GM19468 (cell line): ENCODE results near the gene AP4M1.

Source experiments
- ATAC-seq: cut with Tn5 transposase; IDR thresholded peaks from one replicate; pipeline ENCODE4 v1.9.1; 2021; ENCODE audit warnings: mild to moderate bottlenecking, moderate library complexity, moderate number of reproducible peaks; ENCODE audit not compliant: unreplicated experiment; ENCODE audit errors: extremely low read depth

AP4M1 gene

DNA sequence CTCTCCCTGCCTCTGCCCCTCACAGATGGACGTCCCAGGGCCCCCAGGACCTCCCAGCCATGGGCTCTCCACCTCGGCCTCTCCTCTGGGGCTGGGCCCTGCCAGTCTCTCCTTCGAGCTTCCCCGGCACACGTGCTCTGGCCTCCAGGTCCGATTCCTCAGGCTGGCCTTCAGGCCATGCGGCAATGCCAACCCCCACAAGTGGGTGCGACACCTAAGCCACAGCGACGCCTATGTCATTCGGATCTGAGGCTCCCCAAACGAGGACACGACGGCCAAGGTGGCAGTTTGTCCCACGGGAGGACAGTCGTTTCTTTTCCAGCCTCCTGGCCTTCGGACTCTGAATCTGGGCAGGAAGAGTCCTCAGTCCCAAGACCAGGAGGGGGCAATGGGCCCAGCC lies 5.2 kb downstream of the AP4M1 start:
- ATAC-seq = no peak

DNA sequence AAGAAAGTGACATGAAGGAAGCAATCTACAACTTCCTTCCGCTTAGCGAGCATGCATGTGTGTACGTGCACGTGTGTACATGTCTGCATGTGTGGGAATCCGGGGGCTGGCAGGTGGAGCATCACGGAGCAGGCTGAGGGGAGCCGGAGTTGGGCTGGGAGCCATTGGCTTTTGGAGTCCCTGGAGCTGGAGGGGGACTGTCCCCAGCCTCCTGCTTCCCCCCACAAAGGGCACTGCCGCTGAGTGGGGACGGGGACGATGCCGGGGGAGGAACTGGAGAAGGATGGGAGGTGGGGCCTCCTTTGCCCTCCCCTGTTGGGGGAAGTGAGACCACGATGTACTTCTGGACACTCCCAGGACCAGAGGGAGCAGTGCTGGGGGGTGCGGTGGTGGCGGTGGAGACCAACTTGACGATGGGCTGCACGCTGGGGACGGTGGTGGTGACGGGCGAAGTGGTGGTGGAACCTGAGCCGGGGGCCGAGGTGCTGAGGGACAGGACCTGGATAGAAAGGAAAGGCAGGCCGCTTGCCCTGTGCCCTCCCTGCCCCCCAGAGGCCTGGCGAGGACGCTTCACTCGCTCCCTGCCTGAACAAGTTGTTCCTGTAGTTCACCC lies 5.8 kb downstream of the AP4M1 start:
- ATAC-seq = no peak

DNA sequence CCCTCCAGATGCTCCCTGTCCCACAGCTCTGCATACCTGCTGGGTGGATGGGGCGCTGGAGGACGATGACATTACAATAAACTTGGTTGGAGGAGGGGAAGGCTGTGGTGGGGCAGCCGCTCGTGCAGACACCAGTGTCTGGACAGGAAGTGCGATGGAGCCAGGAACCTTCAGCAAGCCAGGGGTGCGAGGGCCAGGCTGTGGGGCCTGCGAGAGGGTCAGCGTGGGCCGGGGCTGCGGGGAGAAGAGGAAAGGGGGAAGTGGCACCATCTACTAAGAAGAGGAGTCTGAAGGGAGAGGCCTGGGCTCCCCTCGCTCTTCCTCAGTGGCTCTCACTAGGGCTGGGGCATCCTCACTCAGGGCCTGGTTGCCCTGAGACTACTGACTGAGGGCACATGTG lies 6.4 kb downstream of the AP4M1 start:
- no peak for ATAC-seq

DNA sequence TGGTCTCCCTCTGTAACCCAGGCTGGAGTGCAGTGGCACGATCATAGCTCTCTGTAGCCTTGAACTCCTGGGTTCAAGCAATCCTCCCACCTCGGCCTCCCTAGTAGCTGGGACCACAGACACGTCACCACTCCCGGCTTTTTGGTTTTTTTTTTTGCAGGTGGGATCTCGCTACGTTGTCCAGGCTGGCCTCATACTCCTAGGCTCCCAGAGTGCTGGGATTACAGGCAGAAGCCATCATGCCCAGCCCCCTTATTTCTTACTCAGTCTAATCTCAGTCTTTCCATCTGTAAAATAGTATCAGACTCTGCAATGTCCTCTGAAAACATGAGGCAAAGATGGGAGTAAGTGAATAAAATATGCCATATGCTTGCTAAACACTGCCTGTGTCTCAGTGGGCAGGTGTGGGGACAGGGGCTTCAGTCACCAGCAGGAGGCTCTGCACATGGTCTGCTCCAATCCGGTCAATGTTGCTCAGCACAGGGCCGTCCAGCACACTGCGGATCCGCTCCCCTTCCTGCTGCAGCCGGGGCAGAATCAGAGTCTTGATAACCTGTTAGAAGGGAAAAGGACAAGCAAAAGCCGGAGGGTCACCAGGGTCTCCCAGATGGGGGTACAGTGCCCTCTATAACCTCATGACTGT lies 8.2 kb downstream of the AP4M1 start:
- ATAC-seq = no peak

DNA sequence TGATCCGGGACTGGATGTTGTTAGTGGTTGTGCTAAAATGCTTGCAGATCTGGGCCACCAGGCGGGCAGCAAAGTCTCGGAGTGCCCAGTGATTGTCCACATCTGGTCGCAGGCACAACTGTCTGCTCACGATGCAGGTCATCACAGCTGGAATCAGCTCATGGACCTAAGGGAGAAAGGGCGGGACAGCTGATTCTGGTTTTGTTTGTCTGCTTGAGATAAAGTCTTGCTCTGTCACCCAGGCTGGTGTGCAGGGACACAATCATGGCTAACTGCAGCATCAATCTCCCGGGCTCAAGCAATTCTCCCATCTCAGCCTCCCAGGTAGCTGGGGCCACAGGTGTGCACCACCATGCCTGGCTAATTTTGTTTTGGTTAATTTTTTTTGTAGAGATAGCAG lies 9.7 kb downstream of the AP4M1 start:
- no peak for ATAC-seq

DNA sequence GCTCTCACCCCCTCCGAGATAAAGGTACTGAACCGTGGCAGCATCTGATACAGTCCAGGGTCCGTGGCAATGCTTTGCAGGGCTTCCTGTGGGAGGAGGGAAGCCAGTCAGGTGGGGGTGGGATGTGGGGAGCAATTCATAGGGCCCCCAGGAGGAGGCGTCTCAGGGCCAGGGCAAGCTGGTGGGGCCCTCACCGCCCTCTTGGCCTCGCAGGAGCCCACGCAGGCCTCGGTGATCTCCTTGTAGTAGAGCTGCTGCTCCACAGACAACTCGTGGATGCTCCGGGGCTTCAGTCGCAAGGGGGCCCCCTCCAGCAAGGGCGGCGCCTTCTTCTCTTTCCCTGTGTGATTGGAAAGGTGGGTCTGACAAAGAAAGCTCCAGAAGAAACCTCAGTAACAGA lies 10.5 kb downstream of the AP4M1 start:
- ATAC-seq = no peak

DNA sequence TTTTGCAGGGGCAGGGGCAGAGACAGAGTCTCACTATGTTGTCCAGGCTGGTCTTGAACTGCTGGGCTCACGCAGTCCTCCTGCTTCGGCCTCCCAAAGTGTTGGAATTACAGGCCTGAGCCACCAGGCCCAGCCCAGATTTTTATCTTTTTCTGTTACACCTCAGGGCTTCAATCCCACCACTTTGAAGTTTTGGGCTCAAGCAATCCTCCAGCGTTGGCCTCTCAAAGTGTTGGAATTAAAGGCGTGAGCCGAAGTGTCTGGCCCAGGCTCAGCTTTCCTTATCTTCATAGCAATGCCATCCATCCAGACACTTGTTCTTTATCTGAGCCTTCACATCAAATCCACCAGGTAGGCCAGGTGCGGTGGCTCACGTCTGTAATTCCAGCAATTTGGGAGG lies 13.6 kb downstream of the AP4M1 start:
- no peak for ATAC-seq

DNA sequence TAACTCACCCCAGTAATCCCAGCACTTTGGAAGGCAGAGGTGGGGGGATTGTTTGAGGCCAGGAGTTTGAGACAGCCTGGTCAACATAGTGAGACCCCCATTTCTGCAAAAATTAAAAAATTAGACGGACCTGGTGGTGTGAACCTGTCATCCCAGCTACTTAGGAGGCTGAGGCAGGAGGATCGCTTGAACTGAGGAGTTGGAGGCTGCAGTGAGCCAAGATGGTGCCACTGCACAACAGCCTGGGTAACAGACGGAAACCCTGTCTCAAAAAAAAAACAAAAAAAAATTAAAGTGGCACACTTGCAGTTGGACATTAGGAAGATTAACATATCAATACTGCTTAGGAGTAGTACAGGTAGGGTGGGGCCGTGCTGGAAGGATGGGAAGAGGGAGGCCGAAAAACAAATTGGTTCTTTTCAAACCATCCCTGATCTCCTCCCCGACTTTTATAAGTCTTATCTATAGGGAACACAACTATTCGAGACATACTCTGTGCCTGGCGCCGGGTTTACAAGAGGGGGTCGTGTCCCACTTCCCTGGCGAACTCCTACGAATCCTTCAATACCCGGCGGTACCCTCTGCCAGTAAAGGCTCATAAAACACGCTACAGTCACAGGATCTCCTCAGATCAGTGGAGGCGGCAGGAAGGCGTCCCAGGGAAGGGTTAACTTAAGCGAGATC lies 17.1 kb downstream of the AP4M1 start:
- no peak for ATAC-seq

DNA sequence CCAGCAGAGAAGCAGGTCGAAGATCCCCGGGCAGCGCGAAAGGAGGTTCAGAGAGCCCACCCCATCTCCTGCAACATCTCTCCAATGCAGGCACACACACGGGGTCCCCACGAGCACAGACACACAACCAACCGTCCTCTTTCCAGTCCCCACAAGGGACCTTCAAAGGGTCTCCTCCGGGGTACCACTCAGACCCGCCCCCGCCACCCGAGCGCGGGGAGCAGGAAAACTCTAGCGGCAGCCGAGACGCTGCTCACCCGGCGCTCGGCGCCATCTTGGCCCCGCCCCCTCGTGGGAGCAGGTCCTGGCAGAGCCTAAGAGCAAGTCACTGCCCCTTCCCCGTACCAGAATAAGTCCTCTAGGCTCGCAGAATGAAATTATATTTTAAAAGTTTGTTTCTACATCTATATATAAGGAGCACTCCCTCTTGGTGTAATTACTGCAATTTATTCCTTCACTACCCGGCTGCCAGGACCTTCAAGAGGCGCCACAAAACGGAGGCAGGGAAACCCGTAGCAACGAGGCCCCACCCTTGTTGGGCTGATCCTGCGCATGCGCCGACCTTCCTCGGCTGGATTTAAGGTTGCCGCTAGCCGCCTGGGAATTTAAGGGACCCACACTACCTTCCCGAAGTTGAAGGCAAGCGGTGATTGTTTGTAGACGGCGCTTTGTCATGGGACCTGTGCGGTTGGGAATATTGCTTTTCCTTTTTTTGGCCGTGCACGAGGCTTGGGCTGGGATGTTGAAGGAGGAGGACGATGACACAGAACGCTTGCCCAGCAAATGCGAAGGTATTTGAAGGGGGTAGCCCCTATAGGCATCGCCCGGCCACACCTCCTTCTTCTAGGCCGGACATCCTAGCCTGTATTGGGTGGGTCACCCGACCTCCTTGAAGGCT lies 17.9 kb downstream of the AP4M1 start, which contains the start of the genes CNPY4 and TAF6:
Gene CNPY4, plus strand, starts transcription at position 563 of the 898 bp plus-strand sequence. Its CDS starts 111 bp downstream, at position 674.
Gene TAF6, minus strand, starts transcription at position 287 of the 898 bp plus-strand sequence. CDS start 5,149 bp downstream, outside the sequence.
- peak; percentile 33 for ATAC-seq

DNA sequence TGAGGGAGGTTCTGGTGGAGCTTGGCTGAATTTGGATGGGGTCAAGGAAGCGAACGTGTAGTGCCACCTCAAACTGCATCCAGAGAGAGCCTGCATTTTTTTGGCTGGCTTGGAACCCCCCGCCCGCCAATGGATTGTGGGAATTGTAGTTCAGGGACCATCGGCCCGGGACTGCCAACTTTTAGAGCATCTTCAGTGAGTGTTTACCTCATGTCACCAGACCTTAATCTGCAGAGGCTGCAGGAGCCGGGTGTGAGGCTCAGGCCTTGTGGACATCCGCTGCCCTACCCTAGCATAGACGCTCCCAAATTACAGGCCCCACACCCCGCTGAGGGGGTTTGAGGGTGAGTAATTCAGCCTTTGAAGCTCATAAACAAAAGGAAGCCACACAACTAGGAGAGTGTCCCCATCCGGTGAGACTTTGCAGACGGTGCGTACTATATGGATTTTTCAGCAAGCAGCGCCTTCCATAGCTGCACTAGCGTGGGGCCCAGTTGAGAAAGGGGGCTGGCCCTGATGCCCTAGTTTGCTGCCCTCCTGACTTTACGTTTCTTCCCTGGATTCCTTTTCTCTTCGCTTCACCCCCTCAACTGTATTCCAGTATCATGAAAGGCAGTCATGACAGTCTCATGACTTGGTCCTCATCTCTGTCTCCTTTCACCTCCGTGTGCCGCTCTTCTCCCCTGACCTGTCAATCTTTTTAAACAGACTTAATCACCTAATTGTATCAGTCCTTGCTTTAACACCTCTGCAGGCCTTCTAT lies 18.7 kb downstream of the AP4M1 start:
- ATAC-seq = no peak

DNA sequence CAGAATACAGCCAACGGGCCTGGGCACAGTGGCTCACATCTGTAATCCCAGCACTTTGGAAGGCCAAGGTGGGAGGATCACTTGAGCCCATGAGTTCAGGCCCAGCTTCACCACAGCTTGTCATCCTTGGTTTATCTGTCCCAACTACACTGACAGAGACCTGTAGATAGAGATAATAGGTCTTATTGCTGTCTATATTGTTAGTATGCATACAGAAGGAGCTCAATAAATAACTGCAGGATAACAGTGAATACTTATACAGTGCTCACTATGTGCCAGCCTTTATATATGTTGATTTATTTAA lies 19.2 kb downstream of the AP4M1 start:
- ATAC-seq = no peak

DNA sequence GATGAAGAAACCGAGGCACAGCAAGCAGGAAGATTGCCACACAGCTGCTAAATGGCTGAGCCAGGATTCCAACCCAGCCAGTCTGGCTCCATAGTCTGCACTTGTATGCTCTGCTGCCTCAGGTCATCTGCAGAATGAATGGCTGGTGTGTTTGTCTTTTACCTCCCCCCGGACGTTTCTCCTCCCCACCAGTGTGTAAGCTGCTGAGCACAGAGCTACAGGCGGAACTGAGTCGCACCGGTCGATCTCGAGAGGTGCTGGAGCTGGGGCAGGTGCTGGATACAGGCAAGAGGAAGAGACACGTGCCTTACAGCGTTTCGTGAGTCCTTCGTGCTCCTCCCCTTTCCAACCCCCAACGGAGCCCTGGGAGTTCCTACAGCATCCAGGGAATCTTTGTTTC lies 20.6 kb downstream of the AP4M1 start:
- ATAC-seq = no peak

DNA sequence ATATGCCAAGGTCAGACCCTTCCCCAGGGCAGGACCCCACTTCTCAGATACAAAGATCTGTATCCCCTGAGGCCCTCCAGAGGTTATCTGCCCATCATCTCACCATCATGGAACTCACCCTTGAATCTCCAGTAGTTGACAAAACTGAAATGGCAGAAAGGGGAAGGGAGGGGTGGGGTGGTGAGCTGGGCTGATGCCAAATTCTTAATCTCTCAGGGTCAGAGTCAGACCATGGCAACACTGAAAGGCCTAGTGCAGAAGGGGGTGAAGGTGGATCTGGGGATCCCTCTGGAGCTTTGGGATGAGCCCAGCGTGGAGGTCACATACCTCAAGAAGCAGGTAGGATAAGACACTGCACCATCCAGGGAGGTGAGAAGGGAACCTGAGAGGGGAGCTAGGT lies 21.1 kb downstream of the AP4M1 start:
- ATAC-seq = no peak

DNA sequence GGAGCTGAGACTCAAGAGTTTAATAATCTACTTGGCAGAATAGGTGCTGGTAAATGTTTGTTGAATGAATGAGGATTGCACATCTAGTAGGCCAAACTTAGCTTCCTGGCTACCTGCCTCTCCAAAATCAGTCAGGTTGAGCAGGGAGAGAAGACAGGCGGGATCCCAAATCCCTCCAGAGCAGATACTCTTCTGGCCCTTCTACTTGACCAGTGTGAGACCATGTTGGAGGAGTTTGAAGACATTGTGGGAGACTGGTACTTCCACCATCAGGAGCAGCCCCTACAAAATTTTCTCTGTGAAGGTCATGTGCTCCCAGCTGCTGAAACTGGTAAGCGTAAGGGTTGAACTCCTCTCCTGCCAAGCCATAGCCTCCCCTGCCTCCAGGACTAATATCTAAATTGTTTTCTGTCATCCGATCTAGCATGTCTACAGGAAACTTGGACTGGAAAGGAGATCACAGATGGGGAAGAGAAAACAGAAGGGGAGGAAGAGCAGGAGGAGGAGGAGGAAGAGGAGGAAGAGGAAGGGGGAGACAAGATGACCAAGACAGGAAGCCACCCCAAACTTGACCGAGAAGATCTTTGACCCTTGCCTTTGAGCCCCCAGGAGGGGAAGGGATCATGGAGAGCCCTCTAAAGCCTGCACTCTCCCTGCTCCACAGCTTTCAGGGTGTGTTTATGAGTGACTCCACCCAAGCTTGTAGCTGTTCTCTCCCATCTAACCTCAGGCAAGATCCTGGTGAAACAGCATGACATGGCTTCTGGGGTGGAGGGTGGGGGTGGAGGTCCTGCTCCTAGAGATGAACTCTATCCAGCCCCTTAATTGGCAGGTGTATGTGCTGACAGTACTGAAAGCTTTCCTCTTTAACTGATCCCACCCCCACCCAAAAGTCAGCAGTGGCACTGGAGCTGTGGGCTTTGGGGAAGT lies 23.1 kb downstream of the AP4M1 start:
- no peak for ATAC-seq

DNA sequence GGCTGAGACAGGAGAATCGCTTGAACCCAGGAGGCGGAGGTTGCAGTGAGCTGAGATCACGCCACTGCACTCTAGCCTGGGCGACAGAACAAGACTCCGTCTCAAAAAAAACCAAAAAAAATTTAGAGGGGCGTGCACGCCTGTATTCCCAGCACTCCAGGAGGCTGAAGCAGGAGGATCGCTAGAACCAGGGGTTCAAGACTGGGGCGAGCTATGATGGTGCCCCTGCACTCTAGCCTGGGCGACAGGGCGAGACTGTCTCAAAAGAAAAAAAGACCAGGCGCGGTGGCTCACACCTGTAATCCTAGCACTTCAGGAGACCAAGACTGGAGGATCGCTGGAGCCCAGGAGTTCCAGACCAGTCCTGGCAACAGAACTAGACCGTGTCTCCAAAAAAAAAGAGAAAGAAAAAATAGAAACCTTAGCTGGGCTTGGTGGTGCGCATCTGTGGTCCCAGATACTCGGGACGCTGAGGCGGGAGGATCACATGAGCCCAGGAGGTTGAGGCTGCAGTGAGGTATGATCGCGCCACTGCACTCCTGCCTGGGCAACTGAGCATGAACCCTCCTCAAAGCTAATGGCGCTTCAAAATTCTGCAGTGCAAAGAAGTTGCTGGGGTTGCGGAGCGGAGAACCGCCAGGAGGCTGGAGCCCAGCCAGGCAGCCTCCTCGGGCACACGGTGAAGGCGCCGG lies 24.9 kb downstream of the AP4M1 start:
- no peak for ATAC-seq

DNA sequence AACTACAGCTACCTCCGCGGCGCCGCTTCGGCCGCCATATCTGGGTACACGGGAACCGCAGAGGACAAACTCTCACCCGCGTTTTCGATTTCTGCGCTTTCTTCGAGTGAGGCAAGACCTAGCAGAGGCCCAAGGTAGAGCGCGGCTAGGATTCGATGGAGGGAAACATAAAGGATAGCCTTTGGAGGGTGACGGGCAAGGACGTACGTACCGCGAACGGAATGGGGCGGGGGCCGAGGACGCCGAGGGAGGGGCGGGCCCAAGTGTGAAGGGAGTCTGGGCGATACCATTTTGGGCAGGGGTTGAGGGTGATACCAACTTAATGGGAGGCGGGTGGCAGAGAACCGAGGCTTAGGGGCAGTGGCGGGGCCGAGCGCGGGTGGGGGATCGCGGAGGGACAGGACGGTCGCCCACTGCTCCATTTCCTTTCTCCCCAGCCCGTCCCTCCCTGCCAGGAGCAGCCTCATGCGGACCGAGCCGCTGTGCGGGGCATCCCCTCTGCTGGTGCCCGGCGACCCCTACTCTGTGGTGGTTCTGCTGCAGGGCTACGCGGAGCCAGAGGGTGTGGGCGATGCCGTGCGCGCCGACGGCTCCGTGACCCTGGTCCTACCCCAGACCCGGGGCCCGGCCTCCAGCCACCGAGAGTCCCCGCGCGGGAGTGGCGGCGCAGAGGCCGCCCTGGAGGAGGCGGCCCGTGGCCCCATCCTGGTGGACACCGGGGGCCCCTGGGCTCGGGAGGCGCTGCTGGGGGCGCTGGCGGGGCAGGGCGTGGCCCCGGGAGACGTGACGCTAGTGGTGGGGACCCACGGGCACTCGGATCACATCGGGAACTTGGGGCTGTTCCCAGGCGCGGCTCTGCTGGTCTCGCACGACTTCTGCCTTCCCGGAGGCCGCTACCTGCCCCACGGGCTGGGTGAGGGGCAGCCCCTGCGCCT lies 25.8 kb downstream of the AP4M1 start, which contains the start of gene MBLAC1:
Gene MBLAC1, plus strand, starts transcription at position 37 of the 935 bp plus-strand sequence. Its CDS starts 429 bp downstream, at position 466.
- peak; percentile 11 for ATAC-seq
